Stimulated activated CD4-positive, alpha-beta T cell treated with anti-CD3 and anti-CD28 coated beads, Interleukin-2, amount 100 ng/mL, for 24 hours (primary cell): Measurements from ENCODE around the gene PXMP4.
A peak's percentile ranks its signal among the peaks of the same experiment; 100 is the strongest.

Experiments
- DNase-seq, 2 donors: peaks; one replicate each; pipeline ENCODE4 v3.0.0-alpha.2; 2020

Gene PXMP4

DNA sequence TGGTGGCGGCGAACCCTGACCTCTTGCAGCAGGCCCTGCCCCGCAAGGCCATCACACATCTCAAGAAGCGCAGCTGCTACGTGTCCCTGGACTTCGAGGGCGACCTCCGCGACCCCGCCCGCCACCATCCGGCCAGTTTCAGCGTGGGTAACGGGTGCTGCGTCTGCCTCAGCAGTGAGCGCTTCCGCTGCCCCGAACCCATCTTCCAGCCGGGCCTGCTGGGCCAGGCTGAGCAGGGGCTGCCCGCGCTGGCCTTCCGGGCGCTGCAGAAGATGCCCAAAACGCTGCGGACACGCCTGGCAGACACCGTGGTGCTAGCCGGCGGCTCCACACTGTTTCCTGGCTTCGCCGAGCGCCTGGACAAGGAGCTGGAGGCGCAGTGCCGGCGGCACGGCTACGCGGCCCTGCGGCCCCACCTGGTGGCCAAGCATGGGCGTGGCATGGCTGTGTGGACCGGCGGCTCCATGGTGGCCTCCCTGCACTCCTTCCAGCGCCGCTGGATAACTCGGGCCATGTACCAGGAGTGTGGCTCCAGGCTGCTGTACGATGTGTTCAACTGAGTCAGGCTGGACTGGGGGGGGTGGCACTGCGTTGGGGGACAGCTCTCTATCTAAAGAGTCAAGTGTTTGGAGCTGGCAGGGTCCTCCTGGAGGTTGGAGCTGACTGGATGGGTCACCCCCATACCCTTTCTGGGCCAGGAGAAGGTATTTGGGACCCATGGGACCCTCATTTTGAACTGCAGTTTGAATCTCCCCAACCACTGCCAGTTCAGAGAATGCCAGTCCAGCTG lies 52.2 kb downstream of the PXMP4 start:
- DNase-seq = peak; percentile 82 to 84

DNA sequence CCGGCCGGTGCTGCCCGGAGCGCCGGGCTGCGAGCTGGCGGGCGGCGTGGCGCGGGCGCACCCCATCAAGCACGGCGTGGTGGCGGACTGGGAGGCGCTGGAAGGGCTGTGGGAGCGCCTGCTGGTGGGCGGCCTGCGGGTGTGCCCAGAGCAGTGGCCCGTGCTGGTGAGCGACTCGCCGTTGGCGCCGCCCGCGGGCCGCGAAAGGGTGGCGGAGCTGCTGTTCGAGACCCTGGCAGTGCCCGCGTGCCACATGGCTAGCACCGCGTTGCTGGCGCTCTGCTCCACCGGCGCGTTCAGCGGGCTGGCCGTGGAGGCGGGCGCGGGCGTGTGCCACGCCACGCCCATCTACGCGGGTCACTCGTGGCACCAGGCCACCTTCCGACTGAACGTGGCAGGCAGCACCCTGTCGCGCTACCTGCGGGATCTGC lies 52.9 kb downstream of the PXMP4 start:
- peak; percentile 45 to 63 for DNase-seq

- DNase-seq = peak; percentile 83 to 96
Observed at GRCh38 chr20:33666293-33667244, 53.5 kb downstream of the PXMP4 start, which contains the start of gene ACTL10. TSS of gene ACTL10 (plus strand) at chr20:33666943. CDS start at chr20:33667498, 555 bp downstream.

DNA sequence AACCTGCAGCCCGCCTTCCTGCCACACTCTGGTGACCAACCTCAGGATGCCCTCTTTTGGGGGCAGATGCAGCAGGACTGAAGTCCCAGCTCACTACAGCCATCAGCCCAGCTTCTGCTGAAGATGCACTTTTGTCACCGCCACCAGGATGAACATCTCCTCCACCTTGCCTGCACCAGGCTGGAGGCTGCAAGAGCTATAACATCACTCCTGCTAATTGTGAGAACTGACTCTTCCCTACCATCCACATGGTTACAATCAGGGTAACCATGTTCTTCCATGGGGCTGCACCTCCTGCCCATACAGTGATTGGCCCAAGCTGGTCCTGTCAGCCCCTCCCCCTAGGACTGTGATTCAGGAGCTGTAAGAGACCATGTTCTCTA lies 55.4 kb downstream of the PXMP4 start:
- DNase-seq = no peak

DNA sequence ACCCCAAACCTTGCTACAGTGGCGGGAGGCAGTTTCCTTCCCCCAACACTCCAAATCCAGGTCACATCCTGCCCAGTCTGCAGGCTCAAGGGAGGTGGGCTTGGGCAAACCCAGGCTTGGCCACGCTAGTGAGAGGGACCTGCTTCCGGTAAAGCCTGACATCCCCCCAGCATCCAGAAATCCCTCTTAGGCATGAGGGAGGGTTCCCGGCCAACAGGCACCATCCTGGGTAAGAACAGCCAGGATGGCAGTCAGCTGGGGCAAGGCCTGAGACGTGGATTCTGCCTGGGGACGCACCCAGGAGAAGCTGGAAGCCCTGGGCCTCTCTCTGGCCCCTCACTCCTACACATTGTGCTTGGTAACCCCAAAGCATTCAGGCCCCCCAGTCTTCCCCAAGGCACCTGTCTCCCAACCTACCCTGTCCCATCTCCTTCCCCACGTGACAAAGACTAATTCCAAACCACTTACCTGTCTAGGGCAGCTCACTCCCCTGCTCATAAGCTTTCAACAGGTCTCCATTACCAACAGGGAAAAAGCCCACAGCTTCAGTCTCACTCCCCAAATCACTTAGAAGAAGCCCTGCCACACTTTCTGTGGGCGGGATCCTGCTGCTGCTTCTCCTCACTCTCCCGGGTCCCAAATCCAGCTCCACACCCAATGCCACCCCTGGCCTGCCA lies 55.9 kb downstream of the PXMP4 start:
- no peak for DNase-seq

DNA sequence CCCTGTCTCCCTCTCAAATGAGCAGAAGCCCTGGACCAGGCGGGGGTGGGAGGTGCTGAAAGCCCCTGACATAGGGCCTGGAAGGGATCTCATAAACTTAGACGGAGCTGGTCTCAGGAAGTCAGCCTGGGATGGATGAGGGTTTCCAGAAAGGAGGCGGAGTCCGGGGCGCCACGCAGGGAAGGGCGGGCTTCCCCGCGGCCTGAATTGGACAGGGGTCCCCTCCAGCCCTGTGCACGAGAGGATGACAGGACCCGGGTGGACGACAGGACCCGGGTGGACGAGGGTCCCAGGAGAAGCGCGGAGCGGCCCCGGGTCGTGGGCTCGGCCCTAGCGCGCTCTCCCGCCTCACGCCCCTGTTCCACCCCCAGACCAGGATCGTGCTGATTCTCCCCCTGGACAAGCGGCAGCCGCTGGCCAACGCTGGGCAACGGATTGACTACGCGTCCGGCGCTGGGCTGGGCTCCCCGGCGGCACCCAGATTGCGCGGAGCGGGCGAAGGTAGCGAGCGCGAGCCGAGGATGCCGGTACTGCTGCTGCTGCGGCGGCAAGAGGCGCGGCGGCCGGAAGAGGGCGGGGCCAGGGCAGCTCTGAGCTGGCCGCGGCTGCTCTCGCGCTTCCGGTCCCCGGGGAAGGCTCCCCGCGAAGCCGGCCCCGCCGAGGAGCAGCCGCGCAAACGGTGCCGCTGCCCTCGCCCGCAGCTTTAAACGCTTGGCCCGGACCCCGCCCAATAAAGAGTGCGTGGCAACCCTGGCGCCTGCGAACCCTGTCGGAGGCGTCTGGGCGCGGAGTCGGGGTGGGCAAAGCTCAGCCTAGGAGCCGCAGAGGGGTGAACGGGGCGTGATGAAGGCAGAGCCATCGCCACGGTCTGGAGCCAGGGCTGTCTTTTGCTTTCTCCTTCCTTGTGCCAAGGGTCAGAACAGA lies 56.7 kb downstream of the PXMP4 start:
- peak; percentile 87 to 90 for DNase-seq

DNA sequence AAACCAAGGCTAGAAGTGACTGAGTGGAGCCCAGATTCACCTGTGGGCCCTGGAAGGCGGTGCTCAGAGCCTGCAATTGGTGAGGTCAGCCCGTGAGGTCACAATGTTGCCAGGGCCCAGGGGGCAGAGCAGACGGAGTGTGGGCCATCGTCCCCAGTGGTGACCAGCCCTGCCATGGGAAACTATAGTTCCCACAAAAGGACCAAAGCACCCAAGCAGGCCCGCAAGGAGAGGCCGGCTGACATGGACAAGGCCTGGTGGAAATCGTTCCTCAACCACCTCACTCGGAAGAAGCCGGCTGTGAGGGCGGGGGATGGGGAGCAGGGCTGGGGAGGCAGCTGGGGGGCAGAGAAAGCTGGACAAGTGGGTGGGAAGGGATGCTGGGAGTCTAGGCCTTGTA lies 57.9 kb downstream of the PXMP4 start, which contains the start of gene C20orf144:
Gene C20orf144, plus strand, starts transcription at position 156 of the 400 bp plus-strand sequence. Its CDS starts 19 bp downstream, at position 175.
- DNase-seq = no peak

- DNase-seq = no peak
Observed at GRCh38 chr20:33660685-33661058, 59.4 kb downstream of the PXMP4 start.

DNA sequence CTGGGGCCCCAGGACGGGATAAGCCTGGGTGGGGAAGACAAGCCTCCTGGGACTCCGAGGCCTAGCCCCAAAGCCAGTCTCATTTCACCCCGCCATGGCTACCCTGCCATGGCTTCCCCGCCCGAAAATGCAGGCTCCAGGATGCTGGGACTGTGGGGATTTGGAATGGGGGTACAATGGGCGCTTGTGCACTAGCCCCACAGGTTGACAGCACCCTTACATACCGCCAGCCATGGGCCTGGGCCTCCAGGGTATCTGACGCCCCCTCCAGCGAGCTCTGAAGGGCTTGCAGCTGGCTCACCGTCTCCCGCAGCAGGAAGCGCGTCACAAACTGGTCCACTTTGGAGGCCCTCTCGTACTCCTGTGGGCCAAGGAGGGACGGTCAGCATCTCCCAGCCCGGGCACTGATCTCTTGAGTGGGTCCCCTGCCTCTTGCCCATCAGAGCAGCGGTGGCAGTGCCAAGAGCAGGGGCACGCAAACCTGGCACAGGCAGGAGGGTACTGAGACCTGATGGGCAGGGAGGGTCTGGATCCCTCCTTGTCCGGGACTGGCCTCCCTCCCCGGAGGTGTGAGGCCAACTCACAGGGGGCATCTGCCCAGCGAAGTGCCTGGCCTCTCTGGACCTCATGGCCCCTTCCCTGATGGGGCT lies 60.0 kb downstream of the PXMP4 start:
- DNase-seq = no peak

DNA sequence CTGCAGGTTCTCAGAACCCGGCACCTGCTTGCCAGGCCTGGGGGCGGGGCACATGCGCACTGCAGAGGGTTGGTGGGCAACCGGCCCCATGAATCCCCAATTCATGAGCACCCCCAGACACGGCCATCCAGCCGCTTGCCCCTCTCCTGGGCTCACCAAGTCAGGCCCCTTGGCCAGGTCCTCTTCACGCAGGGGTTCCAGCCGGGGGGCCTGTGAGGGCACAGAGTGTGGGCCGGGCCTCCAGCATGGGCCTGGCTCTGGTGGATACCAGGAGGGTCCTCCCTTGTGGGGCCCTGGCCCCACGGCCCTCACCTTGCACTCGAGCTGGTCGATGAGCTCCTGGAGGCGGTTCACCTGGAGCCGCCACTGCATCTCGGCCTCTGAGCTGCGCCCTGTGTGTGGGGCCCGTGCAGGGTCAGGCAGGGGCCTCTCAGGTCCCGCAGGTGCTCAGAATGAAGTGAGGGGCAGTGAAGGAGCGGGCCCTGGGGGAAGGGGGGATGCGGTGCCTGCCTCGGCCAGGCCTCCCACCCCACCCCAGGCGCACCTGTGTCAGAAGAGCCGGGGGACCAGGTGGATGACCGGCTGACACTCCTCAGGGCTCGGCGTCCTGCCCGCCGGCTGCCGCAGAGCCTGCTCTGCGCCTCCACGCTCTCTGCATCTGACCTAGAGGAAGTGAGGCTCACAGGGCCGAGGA lies 60.6 kb downstream of the PXMP4 start:
- no peak for DNase-seq

GRCh38 chr20:33658929-33659328 lies 61.2 kb downstream of the PXMP4 start:
- no peak for DNase-seq

GRCh38 chr20:33658510-33658909 lies 61.6 kb downstream of the PXMP4 start:
- no peak for DNase-seq

- no peak for DNase-seq
Observed at GRCh38 chr20:33657704-33658095, 62.4 kb downstream of the PXMP4 start.

- DNase-seq = no peak
Observed at GRCh38 chr20:33656783-33657703, 63.1 kb downstream of the PXMP4 start.

GRCh38 chr20:33656010-33656782 lies 63.9 kb downstream of the PXMP4 start:
- DNase-seq = no peak

GRCh38 chr20:33655164-33655563 lies 64.9 kb downstream of the PXMP4 start:
- no peak for DNase-seq

- DNase-seq = no peak
Observed at GRCh38 chr20:33654680-33655161, 65.4 kb downstream of the PXMP4 start.

DNA sequence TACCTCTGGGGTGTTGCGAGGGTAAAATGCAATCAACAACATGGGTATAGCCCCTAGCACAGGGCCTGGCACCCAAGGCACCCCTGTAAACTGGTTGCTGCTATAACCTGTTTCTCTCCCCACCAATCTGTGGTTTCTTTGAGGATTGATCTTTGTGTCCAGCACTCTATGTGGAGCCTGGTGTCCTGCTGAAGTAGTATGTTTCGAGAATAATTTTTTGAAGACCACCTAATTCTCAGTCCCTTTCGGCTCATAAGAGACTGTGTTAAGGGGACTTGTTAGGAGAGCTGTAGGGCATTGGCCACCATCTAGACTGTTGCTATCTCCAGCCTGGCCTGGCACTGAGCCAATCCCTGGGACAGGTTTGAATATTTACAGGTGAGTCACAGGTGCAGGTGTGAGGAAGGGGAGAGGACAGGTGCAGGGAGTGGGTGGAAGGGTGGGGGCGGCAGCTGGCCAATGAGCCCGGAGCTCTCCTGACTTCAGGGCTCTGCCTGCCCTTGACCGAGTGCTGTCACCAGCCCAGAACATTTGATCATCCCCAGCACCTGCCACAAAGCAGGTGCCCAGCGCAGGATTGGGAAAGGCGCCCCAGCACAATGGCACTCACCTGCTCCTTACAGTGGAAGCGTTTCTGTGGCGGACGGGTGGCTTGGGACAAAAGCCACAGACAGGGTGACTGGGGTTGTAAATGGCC lies 66.1 kb downstream of the PXMP4 start:
- DNase-seq = no peak
